22Rv1 (cell line): ENCODE results near the gene WDR77.

Experiments
- ZFX ChIP-seq: fragments of 450-650 bp; IDR thresholded peaks from 2 replicates; pipeline ENCODE4 v1.6.1; 2017; ENCODE audit warnings: antibody characterized with exemption, borderline replicate concordance
- TF ChIP-seq, protein P1 (sequence below): fragments of 450-650 bp; IDR thresholded peaks from 2 replicates; pipeline ENCODE4 v1.5.1; 2017; ENCODE audit warnings: mild to moderate bottlenecking

DNA sequence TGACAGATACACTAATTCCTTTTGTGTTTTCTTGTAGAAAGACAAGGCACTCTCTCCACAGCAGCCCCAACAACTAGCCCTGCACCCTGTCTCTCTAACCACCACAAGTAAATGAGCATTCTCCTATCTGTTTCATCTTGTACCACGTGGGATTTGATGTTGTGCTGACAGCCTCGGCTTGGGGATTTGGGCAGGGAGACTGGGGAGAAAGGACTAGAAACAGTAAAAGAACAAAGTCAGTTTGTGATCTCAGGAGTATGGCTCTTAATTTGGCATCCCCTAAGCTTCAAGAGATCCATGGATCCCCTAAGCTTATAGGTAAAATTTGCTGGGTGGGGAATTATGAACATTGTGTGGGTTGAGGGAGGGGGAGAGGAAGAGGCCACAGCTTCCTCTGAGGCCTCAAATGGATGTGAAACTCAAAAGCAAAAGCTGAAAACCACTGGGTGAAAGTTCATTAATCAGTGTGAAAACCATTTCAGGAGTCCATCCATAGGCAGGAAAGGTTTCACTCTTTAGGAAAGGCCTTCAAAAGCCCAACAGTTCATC, 27.8 kb upstream of the WDR77 start:
- TF ChIP-seq, protein P1, sequence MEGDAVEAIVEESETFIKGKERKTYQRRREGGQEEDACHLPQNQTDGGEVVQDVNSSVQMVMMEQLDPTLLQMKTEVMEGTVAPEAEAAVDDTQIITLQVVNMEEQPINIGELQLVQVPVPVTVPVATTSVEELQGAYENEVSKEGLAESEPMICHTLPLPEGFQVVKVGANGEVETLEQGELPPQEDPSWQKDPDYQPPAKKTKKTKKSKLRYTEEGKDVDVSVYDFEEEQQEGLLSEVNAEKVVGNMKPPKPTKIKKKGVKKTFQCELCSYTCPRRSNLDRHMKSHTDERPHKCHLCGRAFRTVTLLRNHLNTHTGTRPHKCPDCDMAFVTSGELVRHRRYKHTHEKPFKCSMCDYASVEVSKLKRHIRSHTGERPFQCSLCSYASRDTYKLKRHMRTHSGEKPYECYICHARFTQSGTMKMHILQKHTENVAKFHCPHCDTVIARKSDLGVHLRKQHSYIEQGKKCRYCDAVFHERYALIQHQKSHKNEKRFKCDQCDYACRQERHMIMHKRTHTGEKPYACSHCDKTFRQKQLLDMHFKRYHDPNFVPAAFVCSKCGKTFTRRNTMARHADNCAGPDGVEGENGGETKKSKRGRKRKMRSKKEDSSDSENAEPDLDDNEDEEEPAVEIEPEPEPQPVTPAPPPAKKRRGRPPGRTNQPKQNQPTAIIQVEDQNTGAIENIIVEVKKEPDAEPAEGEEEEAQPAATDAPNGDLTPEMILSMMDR = no peak
- no peak for TF ChIP-seq ZFX
